Right lobe of liver (tissue), 4 donors: ENCODE results near the gene USP17L20.
"Not testable (repeated sequence)": the region's sequence is repeated elsewhere in the genome, so short reads cannot be mapped to it uniquely, and the experiment has no call there.

Experiments used
- CTCF ChIP-seq, 4 donors: fragments of 200-600 bp in 3 of 4; fragments of 450-650 bp in 1 of 4; IDR thresholded peaks; one replicate each; pipeline versions ENCODE4 v1.5.1 to v1.8.0; 2016 to 2022; ENCODE audit warnings: antibody characterized with exemption in 4 of 4, mild to moderate bottlenecking in 2 of 4
- POLR2A ChIP-seq: fragments of 450-650 bp; IDR thresholded peaks from one replicate; pipeline ENCODE4 v1.6.1; 2017; ENCODE audit warnings: antibody characterized with exemption, mild to moderate bottlenecking
- donor health status: DM: no; HTN: no; CAD: no.
- donor health status: DM: no; HTN: no; CAD: no.
- donor health status: DM: no; HTN: yes; CAD: no.

GRCh38 chr4:9238461-9238860 lies 19.5 kb upstream of the USP17L20 start:
- not testable (repeated sequence) for TF ChIP-seq POLR2A; CTCF (IDR thresholded peaks at IDR 0.05)
